Liver (tissue), 9 donors: Measurements from ENCODE around the gene LY6G6F. TPM values are rescaled to one million over a fixed set of nuclear protein-coding genes. Genes with fewer than 3 reads are reported as not detected.
A peak's percentile ranks its signal among the peaks of the same experiment; 100 is the strongest.

Source experiments
- DNase-seq: peaks from one replicate; pipeline ENCODE4 v3.0.0-alpha.2; 2017; ENCODE audit warnings: low spot score
- H3K27ac ChIP-seq, 2 donors: one replicate each; pipeline ENCODE4 v1.7.0; 2013; ENCODE audit warnings: inconsistent platforms in 2 of 2, low read length in 2 of 2, control low read depth in 1 of 2, low read depth in 1 of 2, mild to moderate bottlenecking in 1 of 2
- H3K27me3 ChIP-seq, 4 donors: one replicate each; pipeline versions ENCODE4 v1.6.1 to v1.7.0; 2013; ENCODE audit warnings: low read length in 3 of 4, inconsistent platforms in 1 of 4, mild to moderate bottlenecking in 1 of 4, moderate library complexity in 1 of 4; ENCODE audit not compliant: control insufficient read depth in 4 of 4, insufficient read depth in 4 of 4
- H3K36me3 ChIP-seq, 4 donors: one replicate each; pipeline versions ENCODE4 v1.6.1 to v1.7.0; 2013; ENCODE audit warnings: low read length in 3 of 4, mild to moderate bottlenecking in 3 of 4, low read depth in 1 of 4, moderate library complexity in 1 of 4; ENCODE audit not compliant: control insufficient read depth in 4 of 4, insufficient read depth in 3 of 4
- H3K4me1 ChIP-seq, 4 donors: one replicate each; pipeline versions ENCODE4 v1.6.1 to v1.7.0; 2013; ENCODE audit warnings: low read length in 3 of 4, mild to moderate bottlenecking in 3 of 4, moderate library complexity in 1 of 4; ENCODE audit not compliant: control insufficient read depth in 4 of 4, insufficient read depth in 4 of 4
- H3K4me3 ChIP-seq, 3 donors: one replicate each; pipeline versions ENCODE4 v1.6.1 to v1.7.0; 2013; ENCODE audit warnings: low read length in 3 of 3, control low read depth in 1 of 3, low read depth in 1 of 3, mild to moderate bottlenecking in 1 of 3
- H3K9ac ChIP-seq, 2 donors: one replicate each; pipeline ENCODE4 v1.7.0; 2013; ENCODE audit warnings: low read length in 2 of 2, mild to moderate bottlenecking in 2 of 2, moderate library complexity in 2 of 2, control low read depth in 1 of 2, low read depth in 1 of 2
- H3K9me3 ChIP-seq, 4 donors: one replicate each; pipeline versions ENCODE4 v1.6.1 to v1.7.0; 2013; ENCODE audit warnings: low read length in 3 of 4; ENCODE audit not compliant: control insufficient read depth in 4 of 4
- CTCF ChIP-seq: fragments of 150-350 bp; IDR thresholded peaks from 2 replicates; pipeline ENCODE4 v1.5.1; 2017; ENCODE audit warnings: improper control_type of control experiment, low read depth, low read length; ENCODE audit not compliant: missing input control
- EGR1 ChIP-seq, 2 donors: IDR thresholded peaks; 2 replicates each; pipeline ENCODE4 v1.6.1; 2016 to 2018; ENCODE audit warnings: antibody characterized with exemption in 2 of 2, low read depth in 2 of 2
- FOXA1 ChIP-seq: IDR thresholded peaks from 2 replicates; pipeline ENCODE4 v1.6.1; 2016; ENCODE audit warnings: antibody characterized with exemption
- FOXA2 ChIP-seq: IDR thresholded peaks from 2 replicates; pipeline ENCODE4 v1.6.1; 2016; ENCODE audit warnings: antibody characterized with exemption
- GABPA ChIP-seq, 2 donors: IDR thresholded peaks in 1 of 2; conservative IDR thresholded peaks in 1 of 2; 2 replicates each; pipeline ENCODE4 v1.6.1; 2016; ENCODE audit warnings: antibody characterized with exemption in 2 of 2, mild to moderate bottlenecking in 1 of 2, moderate library complexity in 1 of 2
- HNF4A ChIP-seq, 2 donors: conservative IDR thresholded peaks; 2 replicates each; pipeline ENCODE4 v1.6.1; 2016; ENCODE audit warnings: antibody characterized with exemption in 2 of 2, mild to moderate bottlenecking in 2 of 2
- HNF4G ChIP-seq: IDR thresholded peaks from 2 replicates; pipeline ENCODE4 v1.6.1; 2016; ENCODE audit warnings: antibody characterized with exemption
- JUND ChIP-seq, 2 donors: IDR thresholded peaks; 2 replicates each; pipeline ENCODE4 v1.6.1; 2016; ENCODE audit warnings: antibody characterized with exemption in 2 of 2
- RAD21 ChIP-seq, 2 donors: IDR thresholded peaks; 2 replicates each; pipeline ENCODE4 v1.6.1; 2016; ENCODE audit warnings: antibody characterized with exemption in 2 of 2, mild to moderate bottlenecking in 2 of 2
- RXRA ChIP-seq, 2 donors: IDR thresholded peaks; 2 replicates each; pipeline ENCODE4 v1.6.1; 2017 to 2018; ENCODE audit warnings: antibody characterized with exemption in 2 of 2, mild to moderate bottlenecking in 1 of 2
- TAF1 ChIP-seq: conservative IDR thresholded peaks from 2 replicates; pipeline ENCODE4 v1.6.1; 2016; ENCODE audit warnings: antibody characterized with exemption, mild to moderate bottlenecking
- YY1 ChIP-seq: IDR thresholded peaks from 2 replicates; pipeline ENCODE4 v1.6.1; 2016; ENCODE audit warnings: antibody characterized with exemption, mild to moderate bottlenecking
- WGBS: extraction: QIAGEN DNeasy Blood & Tissue Kit; methylation state at CpG from one replicate; pipeline ENCODE4 v1.1.7; 2013; 5-methylcytosine and 5-hydroxymethylcytosine counted together
- polyA plus RNA-seq, 2 donors: library from polyadenylated mRNA; stranded (reverse) in 1 of 2; unstranded in 1 of 2; fragments of 200-250 nt in 1 of 2; fragments of >200 nt in 1 of 2; fragmentation: Nextera tagmentation in 1 of 2; extraction: Ambion mirVana in 1 of 2; gene quantifications; one replicate each; pipeline versions ENCODE4 v1.2.1 to v1.2.3, GENCODE V29; 2013 to 2015
- total RNA-seq, 2 donors: library from RNA; depleted of rRNA; stranded (reverse); fragments of >200 nt; gene quantifications; one replicate each; pipeline ENCODE4 v1.2.3, GENCODE V29; 2014
- TF ChIP-seq, protein P1 (sequence below): IDR thresholded peaks from 2 replicates; pipeline ENCODE4 v1.6.1; 2016; ENCODE audit warnings: antibody characterized with exemption
- TF ChIP-seq, protein P2 (sequence below): IDR thresholded peaks from 2 replicates; pipeline ENCODE4 v1.6.1; 2016; ENCODE audit warnings: antibody characterized with exemption, mild to moderate bottlenecking
- TF ChIP-seq, protein P3 (sequence below): IDR thresholded peaks from 2 replicates; pipeline ENCODE4 v1.6.1; 2016; ENCODE audit warnings: antibody characterized with exemption
- donor health status: healthy.
- donor health status: healthy.
- donor health status: healthy.
- donor health status: healthy.
- donor health status: healthy.

The LY6G6F gene
- total and polyA plus RNA-seq, 4 donors, result 0.08 to 3.2 TPM; not detected in 2

DNA sequence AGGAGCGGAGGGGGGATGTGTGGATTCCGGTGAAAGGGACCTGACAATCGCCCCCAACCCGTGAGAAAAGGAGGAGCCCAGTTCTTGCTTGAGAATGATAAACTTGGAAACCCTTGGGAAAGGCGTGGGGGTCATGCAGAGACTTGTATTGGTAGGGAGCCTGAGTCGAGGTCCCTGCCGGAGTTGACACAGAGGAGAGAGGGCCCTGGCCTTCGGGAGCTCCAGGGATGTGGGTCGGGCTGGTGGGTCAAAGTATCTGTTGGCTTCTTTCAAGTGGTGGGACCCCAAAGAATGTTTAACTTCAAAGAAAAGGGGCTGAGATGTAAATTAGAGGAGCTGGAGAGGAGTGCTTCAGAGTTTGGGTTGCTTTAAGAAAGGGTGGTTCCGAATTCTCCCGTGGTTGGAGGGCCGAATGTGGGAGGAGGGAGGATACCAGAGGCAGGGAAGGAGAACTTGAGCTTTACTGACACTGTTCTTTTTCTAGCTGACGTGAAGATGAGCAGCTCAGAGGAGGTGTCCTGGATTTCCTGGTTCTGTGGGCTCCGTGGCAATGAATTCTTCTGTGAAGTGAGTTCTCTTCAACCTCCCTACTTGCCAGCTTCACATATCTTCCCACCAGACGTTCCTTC, 40.2 kb upstream of the LY6G6F start:
- Histone ChIP-seq H3K4me1 (peaks cover 4 to 45% (median 27%) of the 10 kb centered on the region in 4 donors), H3K9me3 (no peaks in the 10 kb centered on the region), H3K4me3 (peak overlapping the region; percentile 87 to 98 (median 88)), H3K27me3 (no peaks in the 10 kb centered on the region), H3K27ac (peak overlapping the region; percentile 94 to 96), H3K9ac (peak overlapping the region; percentile 81), H3K36me3 (peaks cover 11 to 44% (median 43%) of the 10 kb centered on the region in 4 donors)
- 3% methylated on average over 15 of the region's 15 CpGs for WGBS
- TF ChIP-seq HNF4A (conservative IDR thresholded peaks at IDR 0.05) (no peak), EGR1 (IDR thresholded peaks at IDR 0.05; ENCODE audit: low read depth in 2 of 2) (no peak), RXRA (IDR thresholded peaks at IDR 0.05) (no peak), YY1 (no peak), HNF4G (no peak), GABPA (IDR thresholded peaks at IDR 0.05 in 1 of 2, conservative IDR thresholded peaks at IDR 0.05 in 1 of 2) (no peak), RAD21 (IDR thresholded peaks at IDR 0.05) (no peak), CTCF (no peak), FOXA1 (no peak), FOXA2 (no peak), JUND (IDR thresholded peaks at IDR 0.05) (no peak)
- TF ChIP-seq, protein P1, sequence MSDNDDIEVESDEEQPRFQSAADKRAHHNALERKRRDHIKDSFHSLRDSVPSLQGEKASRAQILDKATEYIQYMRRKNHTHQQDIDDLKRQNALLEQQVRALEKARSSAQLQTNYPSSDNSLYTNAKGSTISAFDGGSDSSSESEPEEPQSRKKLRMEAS, result no peak
- TF ChIP-seq, protein P2, sequence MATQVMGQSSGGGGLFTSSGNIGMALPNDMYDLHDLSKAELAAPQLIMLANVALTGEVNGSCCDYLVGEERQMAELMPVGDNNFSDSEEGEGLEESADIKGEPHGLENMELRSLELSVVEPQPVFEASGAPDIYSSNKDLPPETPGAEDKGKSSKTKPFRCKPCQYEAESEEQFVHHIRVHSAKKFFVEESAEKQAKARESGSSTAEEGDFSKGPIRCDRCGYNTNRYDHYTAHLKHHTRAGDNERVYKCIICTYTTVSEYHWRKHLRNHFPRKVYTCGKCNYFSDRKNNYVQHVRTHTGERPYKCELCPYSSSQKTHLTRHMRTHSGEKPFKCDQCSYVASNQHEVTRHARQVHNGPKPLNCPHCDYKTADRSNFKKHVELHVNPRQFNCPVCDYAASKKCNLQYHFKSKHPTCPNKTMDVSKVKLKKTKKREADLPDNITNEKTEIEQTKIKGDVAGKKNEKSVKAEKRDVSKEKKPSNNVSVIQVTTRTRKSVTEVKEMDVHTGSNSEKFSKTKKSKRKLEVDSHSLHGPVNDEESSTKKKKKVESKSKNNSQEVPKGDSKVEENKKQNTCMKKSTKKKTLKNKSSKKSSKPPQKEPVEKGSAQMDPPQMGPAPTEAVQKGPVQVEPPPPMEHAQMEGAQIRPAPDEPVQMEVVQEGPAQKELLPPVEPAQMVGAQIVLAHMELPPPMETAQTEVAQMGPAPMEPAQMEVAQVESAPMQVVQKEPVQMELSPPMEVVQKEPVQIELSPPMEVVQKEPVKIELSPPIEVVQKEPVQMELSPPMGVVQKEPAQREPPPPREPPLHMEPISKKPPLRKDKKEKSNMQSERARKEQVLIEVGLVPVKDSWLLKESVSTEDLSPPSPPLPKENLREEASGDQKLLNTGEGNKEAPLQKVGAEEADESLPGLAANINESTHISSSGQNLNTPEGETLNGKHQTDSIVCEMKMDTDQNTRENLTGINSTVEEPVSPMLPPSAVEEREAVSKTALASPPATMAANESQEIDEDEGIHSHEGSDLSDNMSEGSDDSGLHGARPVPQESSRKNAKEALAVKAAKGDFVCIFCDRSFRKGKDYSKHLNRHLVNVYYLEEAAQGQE, result no peak
- TF ChIP-seq, protein P3, sequence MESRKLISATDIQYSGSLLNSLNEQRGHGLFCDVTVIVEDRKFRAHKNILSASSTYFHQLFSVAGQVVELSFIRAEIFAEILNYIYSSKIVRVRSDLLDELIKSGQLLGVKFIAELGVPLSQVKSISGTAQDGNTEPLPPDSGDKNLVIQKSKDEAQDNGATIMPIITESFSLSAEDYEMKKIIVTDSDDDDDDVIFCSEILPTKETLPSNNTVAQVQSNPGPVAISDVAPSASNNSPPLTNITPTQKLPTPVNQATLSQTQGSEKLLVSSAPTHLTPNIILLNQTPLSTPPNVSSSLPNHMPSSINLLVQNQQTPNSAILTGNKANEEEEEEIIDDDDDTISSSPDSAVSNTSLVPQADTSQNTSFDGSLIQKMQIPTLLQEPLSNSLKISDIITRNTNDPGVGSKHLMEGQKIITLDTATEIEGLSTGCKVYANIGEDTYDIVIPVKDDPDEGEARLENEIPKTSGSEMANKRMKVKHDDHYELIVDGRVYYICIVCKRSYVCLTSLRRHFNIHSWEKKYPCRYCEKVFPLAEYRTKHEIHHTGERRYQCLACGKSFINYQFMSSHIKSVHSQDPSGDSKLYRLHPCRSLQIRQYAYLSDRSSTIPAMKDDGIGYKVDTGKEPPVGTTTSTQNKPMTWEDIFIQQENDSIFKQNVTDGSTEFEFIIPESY, result no peak
- no peak for DNase-seq

GRCh38 chr6:31669676-31670075, 37.0 kb upstream of the LY6G6F start, which contains the start of gene LY6G5B:
LY6G5B (plus strand) TSS chr6:31669976; CDS start chr6:31670951, 975 bp downstream.
- WGBS, result 85% methylated on average over 8 of the region's 8 CpGs
- Histone ChIP-seq H3K36me3 (peaks cover 17 to 55% (median 48%) of the 10 kb centered on the region in 4 donors), H3K27ac (no peak within 1 kb of the TSS), H3K4me1 (peaks cover 0 to 17% (median 8%) of the 10 kb centered on the region in 4 donors), H3K9ac (no peak within 1 kb of the TSS), H3K4me3 (no peak within 1 kb of the TSS), H3K9me3 (no peaks in the 10 kb centered on the region), H3K27me3 (no peaks in the 10 kb centered on the region)
- DNase-seq, result no peak
- TF ChIP-seq TAF1, result no peak
- no peak for TF ChIP-seq HNF4G
- TF ChIP-seq RXRA (IDR thresholded peaks at IDR 0.05), result no peak
- no peak for TF ChIP-seq YY1
- TF ChIP-seq, protein P2, result no peak
- TF ChIP-seq, protein P1, result no peak
- TF ChIP-seq, protein P3, result no peak
- no peak for TF ChIP-seq FOXA2
